Stimulated activated CD4-positive, alpha-beta T cell treated with anti-CD3 and anti-CD28 coated beads, Interleukin-4, amount 100 ng/mL, for 24 hours (primary cell): ENCODE results near the gene ZRANB1.

ENCODE experiments used
- DNase-seq: peaks from one replicate; pipeline ENCODE4 v3.0.0-alpha.2; 2020

The ZRANB1 gene

GRCh38 chr10:124923684-124924083 is 18.2 kb upstream of the ZRANB1 start:
- no peak for DNase-seq

- DNase-seq = no peak
These were observed 15.4 kb upstream of the ZRANB1 start for GRCh38 chr10:124926548-124926947.

- DNase-seq = no peak
These were observed 13.8 kb upstream of the ZRANB1 start for GRCh38 chr10:124928087-124928486.

GRCh38 chr10:124928545-124928944 is 13.4 kb upstream of the ZRANB1 start:
- DNase-seq = no peak

GRCh38 chr10:124935946-124936345 is 6.0 kb upstream of the ZRANB1 start:
- DNase-seq = peak; percentile 11

- no peak for DNase-seq
These were observed 5.1 kb upstream of the ZRANB1 start for GRCh38 chr10:124936813-124937212.

GRCh38 chr10:124939290-124939689 is 2.6 kb upstream of the ZRANB1 start:
- no peak for DNase-seq

- no peak for DNase-seq
These were observed 620 bp downstream of the ZRANB1 start for GRCh38 chr10:124942317-124943169.

- DNase-seq = no peak
These were observed 1.6 kb downstream of the ZRANB1 start for GRCh38 chr10:124943301-124944092.

- DNase-seq = no peak
These were observed 3.1 kb downstream of the ZRANB1 start for GRCh38 chr10:124944982-124945381.

- no peak for DNase-seq
These were observed 5.0 kb downstream of the ZRANB1 start for GRCh38 chr10:124946945-124947344.

GRCh38 chr10:124949543-124949942 is 7.6 kb downstream of the ZRANB1 start:
- DNase-seq = no peak

- no peak for DNase-seq
These were observed 10.2 kb downstream of the ZRANB1 start for GRCh38 chr10:124952123-124952522.

- DNase-seq = no peak
These were observed 11.5 kb downstream of the ZRANB1 start for GRCh38 chr10:124953421-124953820.

GRCh38 chr10:124955243-124955642 is 13.3 kb downstream of the ZRANB1 start:
- DNase-seq = no peak

- no peak for DNase-seq
These were observed 13.9 kb downstream of the ZRANB1 start for GRCh38 chr10:124955868-124956267.

- no peak for DNase-seq
These were observed 14.8 kb downstream of the ZRANB1 start for GRCh38 chr10:124956764-124957163.

- no peak for DNase-seq
These were observed 15.6 kb downstream of the ZRANB1 start for GRCh38 chr10:124957404-124957947.

- DNase-seq = no peak
These were observed 17.6 kb downstream of the ZRANB1 start for GRCh38 chr10:124959564-124959963.

GRCh38 chr10:124961248-124961570 is 19.3 kb downstream of the ZRANB1 start:
- no peak for DNase-seq

- DNase-seq = no peak
These were observed 20.5 kb downstream of the ZRANB1 start for GRCh38 chr10:124962421-124962820.

- DNase-seq = no peak
These were observed 22.2 kb downstream of the ZRANB1 start for GRCh38 chr10:124963866-124964720.

GRCh38 chr10:124966008-124966407 is 24.1 kb downstream of the ZRANB1 start:
- no peak for DNase-seq
